ENCODE data around the gene TSC22D3.

TSC22D3 gene

GRCh38 chrX:107773206-107773605 lies 2.4 kb downstream of the TSC22D3 start:
- no peak overlapping the region for H3K4me3 ChIP-seq (ENCODE audit: low read length)
- DNase-seq (ENCODE audit: low read depth) = no peak
- TF ChIP-seq CTCF (conservative IDR thresholded peaks at IDR 0.05; ENCODE audit: low read length) = no peak

GRCh38 chrX:107769581-107770317 lies 5.8 kb downstream of the TSC22D3 start:
- DNase-seq (ENCODE audit: low read depth) = no peak
- H3K4me3 ChIP-seq (ENCODE audit: low read length) = no peak overlapping the region
- TF ChIP-seq CTCF (conservative IDR thresholded peaks at IDR 0.05; ENCODE audit: low read length) = no peak

- DNase-seq (ENCODE audit: low read depth) = no peak
- H3K4me3 ChIP-seq (ENCODE audit: low read length) = no peak overlapping the region
- TF ChIP-seq CTCF (conservative IDR thresholded peaks at IDR 0.05; ENCODE audit: low read length) = no peak
Measured at GRCh38 chrX:107768051-107768450, 7.5 kb downstream of the TSC22D3 start.

GRCh38 chrX:107766470-107767150 lies 9.0 kb downstream of the TSC22D3 start:
- H3K4me3 ChIP-seq (ENCODE audit: low read length) = no peak overlapping the region
- TF ChIP-seq CTCF (conservative IDR thresholded peaks at IDR 0.05; ENCODE audit: low read length) = no peak
- DNase-seq (ENCODE audit: low read depth) = peak; percentile 12

- no peak for DNase-seq (ENCODE audit: low read depth)
- no peak overlapping the region for H3K4me3 ChIP-seq (ENCODE audit: low read length)
- no peak for TF ChIP-seq CTCF (conservative IDR thresholded peaks at IDR 0.05; ENCODE audit: low read length)
Measured at GRCh38 chrX:107764845-107765608, 10.6 kb downstream of the TSC22D3 start.

GRCh38 chrX:107763647-107764046 lies 11.9 kb downstream of the TSC22D3 start:
- DNase-seq (ENCODE audit: low read depth) = no peak
- no peak overlapping the region for H3K4me3 ChIP-seq (ENCODE audit: low read length)
- TF ChIP-seq CTCF (conservative IDR thresholded peaks at IDR 0.05; ENCODE audit: low read length) = no peak

Data from AG10803 (cell line).